ENCODE data around the gene NPHP1. TPM values are rescaled to one million over a fixed set of nuclear protein-coding genes. Genes with fewer than 3 reads are reported as not detected.

NPHP1 gene
- 1.4 and 2.4 TPM in 2 replicates for total RNA-seq

GRCh38 chr2:110204408-110205385, at the start of gene NPHP1:
Gene NPHP1, minus strand, starts transcription at chr2:110205013. Its CDS starts 45 bp downstream, at chr2:110204968.

DNA sequence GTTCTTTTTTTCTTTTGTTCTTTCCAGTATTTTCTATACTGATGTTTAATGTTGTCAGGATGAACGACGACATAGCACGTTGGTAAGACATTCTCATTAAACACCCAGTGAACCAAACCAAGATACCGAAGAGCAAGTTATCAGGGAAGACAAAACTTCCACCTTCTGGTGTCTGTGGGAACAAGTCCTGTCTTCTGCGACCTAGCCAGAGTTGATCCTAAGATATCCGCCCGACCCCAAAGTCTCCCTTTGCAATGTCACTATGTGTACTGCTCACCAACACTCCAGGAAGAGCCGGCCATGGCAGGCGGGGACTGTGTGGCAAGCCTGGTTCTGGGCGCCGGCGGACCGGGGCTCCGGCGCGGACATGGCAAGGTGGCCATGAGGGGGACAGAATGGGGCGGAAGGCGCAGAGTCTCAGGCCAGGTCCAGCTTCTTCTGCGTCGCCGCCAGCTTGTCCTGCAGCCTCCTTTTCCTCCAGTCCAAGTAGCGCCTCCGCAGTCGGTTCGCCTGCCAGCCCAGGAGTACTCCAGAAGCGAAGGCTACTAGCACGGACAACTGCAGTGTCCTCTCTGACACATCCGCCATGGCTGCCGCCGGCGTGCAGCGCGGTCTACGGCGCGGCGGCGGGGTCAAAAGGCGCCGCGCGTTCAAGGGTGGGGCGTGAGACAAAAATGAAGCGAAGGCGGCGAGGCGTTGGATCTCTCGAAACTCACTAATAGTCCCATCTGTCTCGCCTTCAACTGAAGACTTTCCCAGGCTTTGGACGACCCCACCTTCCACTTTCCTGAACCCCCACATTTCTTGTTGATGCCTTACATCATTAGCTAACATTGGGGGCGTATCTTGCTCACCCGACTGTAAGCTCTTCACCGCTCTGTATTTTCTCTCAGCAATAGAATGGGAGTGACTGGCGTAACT, 7.4 kb upstream of the NPHP1 start, which contains the start of gene MTLN:
Gene MTLN, minus strand, starts transcription at position 610 of the 921 bp plus-strand sequence. Its CDS starts 22 bp downstream, at position 588.

GRCh38 chr2:110115291-110116032, 89.4 kb downstream of the NPHP1 start, which contains the start of gene MALL:
Gene MALL, minus strand, starts transcription at chr2:110115822. Its CDS starts 30 bp downstream, at chr2:110115792.

Other genes starting within 250 kb of the NPHP1 start
- 38.3 and 41.1 TPM in 2 replicates for gene MALL, start 89.2 kb downstream of the NPHP1 start, total RNA-seq
- 33.6 and 102 TPM in 2 replicates for gene MTLN, start 7.5 kb upstream of the NPHP1 start, total RNA-seq

Measured in nasal cavity respiratory epithelium epithelial cell of viscerocranial mucosa (primary cell).